ENCODE measurements around the gene SLC34A3. TPM values are rescaled to one million over a fixed set of nuclear protein-coding genes. Genes with fewer than 3 reads are reported as not detected.

The SLC34A3 gene
- total RNA-seq, 1 experiment from 2014 or later, result not detected

DNA sequence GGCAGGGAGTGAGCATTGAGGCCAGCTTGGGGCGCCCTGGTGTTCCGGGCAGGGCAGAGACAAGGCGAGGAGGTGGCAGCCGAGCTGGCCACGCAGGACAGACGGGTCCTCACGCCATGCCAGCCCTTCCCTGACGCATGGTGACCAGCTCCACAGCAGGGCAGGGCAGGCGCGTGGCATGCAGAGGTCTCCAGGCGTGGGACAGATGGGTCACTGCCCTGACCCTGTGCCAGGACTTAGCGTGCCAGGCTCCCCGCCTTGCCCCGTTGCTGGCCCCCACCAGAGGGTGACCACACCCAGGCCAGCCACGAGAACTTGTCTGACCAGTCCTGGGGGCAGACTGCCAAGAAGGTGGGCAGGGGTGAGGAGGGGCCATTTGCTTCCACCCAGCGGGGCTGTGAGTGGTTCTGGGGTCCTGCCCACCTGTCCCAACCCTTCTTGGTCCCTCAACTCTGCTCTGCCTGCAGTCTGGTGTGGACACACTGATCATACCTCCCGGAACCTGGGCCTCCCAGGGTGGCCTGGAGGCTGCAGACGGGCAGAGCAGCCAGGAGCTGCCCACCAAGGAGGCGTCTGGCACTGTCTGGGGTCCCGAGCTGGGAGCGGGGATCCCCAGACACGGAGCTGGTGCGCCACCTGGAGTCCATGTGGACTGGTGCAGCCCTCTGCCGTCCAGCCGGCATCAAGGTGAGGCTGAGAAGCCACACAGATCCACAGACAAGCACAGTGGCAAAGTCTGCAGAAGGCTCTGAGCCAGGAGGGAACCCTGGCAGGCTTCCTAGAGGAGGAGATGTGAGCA lies 3.4 kb upstream of the SLC34A3 start, which contains the start of gene RNF224:
TSS of gene RNF224 (plus strand) at position 449 of the 799 bp plus-strand sequence. CDS start 834 bp downstream, outside the sequence.
- peaks cover 15% of the 10 kb centered on the region for H3K4me1 Mint-ChIP-seq (ENCODE audit: insufficient read depth, unreplicated experiment)
- no peaks in the 10 kb centered on the region for H3K9me3 Mint-ChIP-seq (ENCODE audit: unreplicated experiment)
- CTCF ChIA-PET, result interaction anchor here (0.6 to 5.6 kb wide), 21 partner anchors 11 to 324 kb away, joined by 3 to 36 read pairs (median 5); partner anchors contain the start of genes ANAPC2, MRPL41, NPDC1 and SSNA1
- H3K4me3 Mint-ChIP-seq (ENCODE audit: unreplicated experiment), result peak within 1 kb of the TSS; percentile 40
- TF ChIP-seq, protein P1, sequence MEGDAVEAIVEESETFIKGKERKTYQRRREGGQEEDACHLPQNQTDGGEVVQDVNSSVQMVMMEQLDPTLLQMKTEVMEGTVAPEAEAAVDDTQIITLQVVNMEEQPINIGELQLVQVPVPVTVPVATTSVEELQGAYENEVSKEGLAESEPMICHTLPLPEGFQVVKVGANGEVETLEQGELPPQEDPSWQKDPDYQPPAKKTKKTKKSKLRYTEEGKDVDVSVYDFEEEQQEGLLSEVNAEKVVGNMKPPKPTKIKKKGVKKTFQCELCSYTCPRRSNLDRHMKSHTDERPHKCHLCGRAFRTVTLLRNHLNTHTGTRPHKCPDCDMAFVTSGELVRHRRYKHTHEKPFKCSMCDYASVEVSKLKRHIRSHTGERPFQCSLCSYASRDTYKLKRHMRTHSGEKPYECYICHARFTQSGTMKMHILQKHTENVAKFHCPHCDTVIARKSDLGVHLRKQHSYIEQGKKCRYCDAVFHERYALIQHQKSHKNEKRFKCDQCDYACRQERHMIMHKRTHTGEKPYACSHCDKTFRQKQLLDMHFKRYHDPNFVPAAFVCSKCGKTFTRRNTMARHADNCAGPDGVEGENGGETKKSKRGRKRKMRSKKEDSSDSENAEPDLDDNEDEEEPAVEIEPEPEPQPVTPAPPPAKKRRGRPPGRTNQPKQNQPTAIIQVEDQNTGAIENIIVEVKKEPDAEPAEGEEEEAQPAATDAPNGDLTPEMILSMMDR (IDR thresholded peaks at IDR 0.05; ENCODE audit: unreplicated experiment), result peak; percentile 89
- H3K27ac Mint-ChIP-seq (ENCODE audit: low read depth, unreplicated experiment), result peak within 1 kb of the TSS; percentile 73
- POLR2A ChIA-PET, result interaction anchor here (0.6 to 6.3 kb wide), 13 partner anchors 11 to 160 kb away, joined by 3 to 73 read pairs (median 6); partner anchors contain the start of genes ANAPC2, MAN1B1, NDOR1 and SSNA1
- intact Hi-C loops (cut with micrococcal nuclease), result loop anchor here (1.0 to 10.0 kb wide), 4 partner anchors 38 to 182 kb away; partner anchors contain the start of genes LRRC26, NPDC1 and TMEM210
- peak; percentile 84 for DNase-seq (ENCODE audit: unreplicated experiment)
- no TSS peak for BruUV-seq (replicated peaks)
- no peaks in the 10 kb centered on the region for H3K36me3 Mint-ChIP-seq (ENCODE audit: insufficient read depth, unreplicated experiment)
- H3K27me3 Mint-ChIP-seq (ENCODE audit: insufficient read depth, unreplicated experiment), result no peaks in the 10 kb centered on the region

DNA sequence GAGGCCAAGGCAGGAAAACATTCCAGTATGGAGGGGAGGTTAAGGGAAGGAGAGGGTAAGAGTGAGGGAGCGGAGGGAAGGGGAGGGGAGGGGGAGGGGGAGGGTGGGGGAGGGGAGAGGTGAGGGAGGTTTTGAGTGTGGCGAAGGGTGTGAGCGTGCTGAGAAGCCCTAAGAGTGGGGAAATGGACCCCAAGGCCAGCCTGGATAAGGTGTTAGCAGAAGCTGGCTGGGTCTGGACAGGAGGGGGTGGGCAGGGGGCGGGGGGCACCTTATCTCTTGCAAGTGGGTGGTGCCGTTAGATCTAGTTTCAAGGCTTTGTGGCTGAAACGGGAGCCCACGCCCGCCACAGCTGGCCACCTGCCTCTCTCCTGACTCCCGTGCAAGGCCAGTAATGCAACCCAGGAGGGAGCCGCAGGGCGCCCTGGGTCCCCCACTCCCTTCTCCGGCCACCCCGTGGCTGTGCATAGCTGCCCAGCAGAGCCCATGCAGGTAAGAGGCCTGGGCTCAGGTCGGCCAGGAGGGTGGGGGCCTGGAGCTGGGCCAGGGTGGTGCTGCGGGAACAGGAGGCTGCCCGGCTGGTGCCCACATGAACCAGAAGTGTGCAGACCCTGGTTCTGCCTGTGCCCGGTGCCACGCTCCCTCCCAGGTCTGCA lies 2.7 kb upstream of the SLC34A3 start:
- intact Hi-C loops (cut with micrococcal nuclease), result loop anchor here (1.0 to 10.0 kb wide), 4 partner anchors 39 to 183 kb away; partner anchors contain the start of genes LRRC26, NPDC1 and TMEM210
- BruUV-seq (replicated peaks), result no TSS peak
- Mint-ChIP-seq H3K36me3 (ENCODE audit: insufficient read depth, unreplicated experiment) (no peaks in the 10 kb centered on the region), H3K4me3 (ENCODE audit: unreplicated experiment) (no peak overlapping the region), H3K27ac (ENCODE audit: low read depth, unreplicated experiment) (peak overlapping the region; percentile 73), H3K4me1 (ENCODE audit: insufficient read depth, unreplicated experiment) (peaks cover 15% of the 10 kb centered on the region), H3K27me3 (ENCODE audit: insufficient read depth, unreplicated experiment) (no peaks in the 10 kb centered on the region), H3K9me3 (ENCODE audit: unreplicated experiment) (no peaks in the 10 kb centered on the region)
- ChIA-PET POLR2A (interaction anchor here (0.6 to 6.3 kb wide), 7 partner anchors 12 to 141 kb away, joined by 3 to 73 read pairs (median 8); partner anchors contain the start of genes ANAPC2, MAN1B1, NDOR1 and SSNA1), CTCF (interaction anchor here (0.6 to 2.7 kb wide), 13 partner anchors 14 to 349 kb away, joined by 3 to 15 read pairs (median 5); partner anchors contain the start of genes ANAPC2, NPDC1 and SSNA1)
- DNase-seq (ENCODE audit: unreplicated experiment), result no peak
- TF ChIP-seq, protein P1 (IDR thresholded peaks at IDR 0.05; ENCODE audit: unreplicated experiment), result no peak

DNA sequence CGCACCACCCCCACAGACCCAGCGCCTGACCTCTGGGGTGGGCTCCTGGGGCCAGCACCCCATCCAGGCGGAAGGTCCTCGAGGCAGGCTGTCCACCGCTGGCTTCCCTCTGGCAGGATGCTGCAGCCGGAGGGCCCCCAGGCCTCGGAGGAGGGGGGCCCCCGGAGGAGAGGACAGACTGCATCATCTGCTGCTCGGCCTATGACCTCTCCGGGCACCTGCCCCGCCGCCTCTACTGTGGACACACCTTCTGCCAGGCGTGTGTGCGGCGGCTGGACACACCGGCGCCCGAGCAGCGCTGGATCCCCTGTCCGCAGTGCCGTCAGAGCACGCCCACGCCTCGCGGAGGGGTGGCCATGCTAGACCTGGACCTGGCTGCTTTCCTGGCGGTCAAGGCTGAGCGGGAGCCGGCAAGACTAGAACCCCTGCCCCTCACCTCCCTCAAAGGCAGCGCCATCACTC lies 2.2 kb upstream of the SLC34A3 start:
- ChIA-PET POLR2A (interaction anchor here (2.4 to 5.7 kb wide), 3 partner anchors 12 to 113 kb away, joined by 8 to 57 read pairs (median 29); partner anchors contain the start of genes ANAPC2, SSNA1 and TUBB4B), CTCF (interaction anchor here (0.6 to 2.7 kb wide), 4 partner anchors 33 to 348 kb away, joined by 3 to 14 read pairs (median 4); no protein-coding TSS in a partner anchor)
- intact Hi-C loops (cut with micrococcal nuclease), result loop anchor here (10.0 kb wide), 2 partner anchors 54 to 184 kb away; partner anchors contain the start of genes LRRC26, NPDC1 and TMEM210
- no peak for DNase-seq (ENCODE audit: unreplicated experiment)
- TF ChIP-seq, protein P1 (IDR thresholded peaks at IDR 0.05; ENCODE audit: unreplicated experiment), result no peak
- BruUV-seq (replicated peaks), result no TSS peak
- no peak overlapping the region for H3K4me3 Mint-ChIP-seq (ENCODE audit: unreplicated experiment)
- H3K27ac Mint-ChIP-seq (ENCODE audit: low read depth, unreplicated experiment), result no peak overlapping the region
- H3K36me3 Mint-ChIP-seq (ENCODE audit: insufficient read depth, unreplicated experiment), result no peaks in the 10 kb centered on the region
- H3K9me3 Mint-ChIP-seq (ENCODE audit: unreplicated experiment), result no peaks in the 10 kb centered on the region
- H3K27me3 Mint-ChIP-seq (ENCODE audit: insufficient read depth, unreplicated experiment), result no peaks in the 10 kb centered on the region
- peaks cover 15% of the 10 kb centered on the region for H3K4me1 Mint-ChIP-seq (ENCODE audit: insufficient read depth, unreplicated experiment)

All from MCF 10A (cell line).